Stimulated activated naive CD8-positive, alpha-beta T cell treated with anti-CD3 and anti-CD28 coated beads, Interleukin-15, Interleukin-2, amounts not matched to agents 100 ng/mL and 50 ng/mL, for 24 hours (primary cell): ENCODE data around the gene MFSD2A.
A peak's percentile ranks its signal among the peaks of the same experiment; 100 is the strongest.
"Not testable (repeated sequence)": the region's sequence is repeated elsewhere in the genome, so short reads cannot be mapped to it uniquely, and the experiment has no call there.

Experiments used
- H3K27ac Mint-ChIP-seq: one replicate; pipeline ENCODE4 v1.8.0; 2021; ENCODE audit warnings: mild to moderate bottlenecking, mixed read lengths
- H3K27me3 Mint-ChIP-seq: one replicate; pipeline ENCODE4 v1.8.0; 2021; ENCODE audit warnings: mixed read lengths
- H3K36me3 Mint-ChIP-seq: one replicate; pipeline ENCODE4 v1.8.0; 2021; ENCODE audit warnings: low read depth, mixed read lengths
- H3K4me1 Mint-ChIP-seq: one replicate; pipeline ENCODE4 v1.8.0; 2021; ENCODE audit warnings: low read depth, mixed read lengths
- H3K4me3 Mint-ChIP-seq: one replicate; pipeline ENCODE4 v1.8.0; 2021; ENCODE audit warnings: mild to moderate bottlenecking, mixed read lengths
- H3K9me3 Mint-ChIP-seq: one replicate; pipeline ENCODE4 v1.8.0; 2021; ENCODE audit warnings: mixed read lengths

MFSD2A gene

DNA sequence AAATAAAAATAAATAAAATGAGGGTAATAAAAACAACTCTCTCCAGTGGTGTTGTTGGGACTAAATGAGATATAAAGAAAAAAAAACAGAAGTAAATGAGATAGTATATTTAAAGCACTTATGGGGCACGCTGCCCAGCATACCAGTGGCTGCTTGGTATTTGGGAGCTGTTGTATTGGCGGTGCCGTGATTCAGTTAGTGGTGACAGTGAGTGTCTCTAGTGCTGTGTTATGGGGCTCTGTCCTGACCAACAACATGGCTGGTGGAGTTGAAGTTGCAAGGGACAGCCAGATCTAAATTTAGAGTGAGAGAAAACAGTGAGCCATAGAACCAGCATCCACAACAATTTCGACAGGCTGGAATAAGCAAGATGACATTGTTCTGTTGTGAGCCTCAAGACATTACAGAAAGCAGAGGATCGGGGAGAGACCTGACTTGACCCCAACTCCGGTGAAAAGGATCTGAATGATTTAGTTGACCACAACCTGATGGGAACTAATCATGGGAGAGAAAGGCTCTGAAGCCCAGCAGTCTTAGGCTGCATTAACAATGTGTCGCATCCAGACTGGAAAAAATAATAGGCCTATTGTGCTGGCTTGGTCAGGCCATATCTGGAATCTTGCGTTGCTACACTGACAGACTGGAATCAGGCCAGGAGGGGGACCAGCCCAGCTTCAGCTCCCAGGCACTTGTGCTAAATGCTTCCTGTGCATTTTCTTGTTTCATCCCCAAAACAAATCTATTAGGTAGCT, 2.4 kb upstream of the MFSD2A start:
- Mint-ChIP-seq H3K36me3 (peaks cover 14% of the 10 kb centered on the region), H3K27ac (no peak overlapping the region)

DNA sequence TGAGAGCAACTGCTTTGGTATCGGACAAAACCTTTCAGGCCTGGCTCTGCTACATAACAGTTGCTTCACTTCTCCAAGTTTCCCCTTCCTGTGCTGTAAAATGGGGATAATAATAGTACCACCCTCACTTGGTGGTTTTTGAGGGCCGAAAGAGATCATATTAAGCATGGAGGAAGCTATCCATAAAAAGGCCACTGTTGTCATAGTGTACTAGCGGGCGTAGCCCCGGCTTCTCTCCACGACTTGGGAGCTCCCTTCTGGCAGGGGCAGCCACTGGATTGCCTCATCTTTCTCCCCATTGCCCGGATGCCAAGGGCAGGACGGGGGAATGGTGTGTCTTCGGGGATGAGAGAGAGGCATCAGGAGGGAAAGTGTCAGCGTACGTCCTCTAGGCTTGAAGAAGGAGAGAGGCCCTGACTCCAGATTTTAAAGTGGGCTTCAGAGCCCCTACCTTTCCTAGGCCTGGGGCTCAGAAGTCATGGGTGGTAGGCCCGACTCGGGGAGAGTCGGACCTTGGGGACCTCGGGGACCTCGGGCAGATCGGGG, 548 bp upstream of the MFSD2A start:
- Mint-ChIP-seq H3K27me3 (no peaks in the 10 kb centered on the region), H3K36me3 (peaks cover 28% of the 10 kb centered on the region), H3K27ac (peak overlapping the region; percentile 90), H3K4me1 (peaks cover 43% of the 10 kb centered on the region), H3K4me3 (peak overlapping the region; percentile 93), H3K9me3 (no peaks in the 10 kb centered on the region)

More for the DNA sequence above, 2.4 kb upstream of the MFSD2A start:
- Mint-ChIP-seq H3K27me3 (no peaks in the 10 kb centered on the region), H3K4me3 (no peak overlapping the region), H3K9me3 (no peaks in the 10 kb centered on the region), H3K4me1 (peaks cover 41% of the 10 kb centered on the region)

DNA sequence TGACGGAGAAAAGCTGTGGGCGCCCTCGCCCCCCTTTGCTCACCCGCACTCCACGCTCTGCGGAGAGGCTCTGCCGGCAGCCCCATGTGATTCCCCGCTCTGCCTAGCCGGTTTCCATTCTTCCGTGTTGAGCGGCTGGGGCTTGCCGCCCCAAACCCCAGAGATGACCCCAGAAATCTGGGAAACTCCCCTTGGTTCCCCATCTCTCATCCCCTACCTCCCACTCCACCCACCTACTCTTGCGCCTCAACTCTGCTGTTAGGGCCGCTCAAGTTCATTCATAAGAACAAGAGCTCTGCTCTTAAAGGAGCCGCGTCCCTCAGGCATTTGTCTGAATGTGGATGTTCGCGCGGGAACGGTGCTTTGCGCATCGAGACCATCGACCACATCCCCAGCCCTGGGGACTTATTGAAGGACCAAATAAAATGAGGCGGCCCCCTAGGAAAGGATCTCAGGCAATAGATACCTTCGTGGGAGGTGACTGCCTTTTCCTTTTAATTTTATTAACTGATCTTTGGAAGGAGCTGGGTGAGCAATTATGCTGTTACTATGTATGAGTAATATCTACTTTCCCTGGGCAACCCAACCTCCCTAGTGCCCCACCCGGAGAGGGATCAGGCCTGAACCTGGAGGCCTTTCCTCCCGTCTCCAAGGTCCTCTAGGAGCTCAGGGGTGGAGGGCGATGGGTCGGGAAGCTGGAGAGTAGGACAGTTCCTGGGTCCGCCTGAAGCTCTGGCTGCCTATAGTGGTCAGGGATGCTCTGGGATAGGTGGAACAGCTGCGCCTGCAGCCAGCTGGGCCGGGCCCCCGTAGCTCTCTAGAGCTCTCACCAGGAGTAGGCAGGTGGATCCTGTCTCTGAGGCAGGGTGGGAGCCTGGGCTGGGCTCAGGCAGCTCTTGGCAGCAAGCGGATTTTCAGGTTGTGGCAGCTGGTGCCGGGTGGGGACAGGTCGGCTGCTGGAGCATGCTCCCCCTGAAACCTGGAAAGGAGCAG, 898 bp downstream of the MFSD2A start:
- Mint-ChIP-seq H3K36me3 (peaks cover 38% of the 10 kb centered on the region), H3K4me3 (peak overlapping the region; percentile 93), H3K27ac (peak overlapping the region; percentile 90), H3K9me3 (no peaks in the 10 kb centered on the region), H3K27me3 (no peaks in the 10 kb centered on the region), H3K4me1 (peaks cover 50% of the 10 kb centered on the region)

DNA sequence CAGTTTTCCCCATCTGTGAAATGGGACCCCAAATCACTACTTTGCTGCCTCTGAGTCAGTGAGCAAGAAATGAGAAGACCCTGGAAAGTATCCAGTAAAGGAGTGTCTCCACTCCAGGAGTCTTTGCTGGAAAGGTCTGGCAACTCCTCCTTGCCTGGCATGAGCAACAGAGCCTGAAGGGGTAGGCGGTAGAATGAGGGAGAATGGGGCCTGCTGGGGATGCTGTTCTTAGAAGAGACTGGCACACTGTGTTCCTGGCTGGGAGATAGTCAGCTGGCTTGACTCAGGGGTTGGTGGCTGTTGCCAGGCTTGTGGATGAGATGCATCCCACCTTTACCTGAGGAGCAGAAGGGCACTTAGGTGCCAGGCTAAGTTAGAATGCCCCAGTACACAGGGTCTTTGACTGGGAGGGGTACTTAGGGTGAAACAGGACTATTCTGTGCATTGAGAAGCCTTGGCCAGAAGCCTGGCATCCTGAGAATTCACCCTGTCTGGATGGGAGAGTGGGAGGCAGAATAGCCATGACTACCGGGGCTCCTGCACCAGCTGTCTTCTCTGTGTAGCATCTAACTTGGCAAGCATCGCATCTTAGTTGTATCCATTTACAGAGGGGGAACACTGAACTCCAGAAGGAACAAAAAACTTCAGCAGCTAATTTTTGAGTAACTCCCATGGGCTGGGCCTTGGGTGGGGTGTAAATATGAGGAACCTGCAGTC, 2.5 kb downstream of the MFSD2A start:
- Mint-ChIP-seq H3K4me1 (peaks cover 52% of the 10 kb centered on the region), H3K4me3 (peak overlapping the region; percentile 93), H3K9me3 (no peaks in the 10 kb centered on the region)

DNA sequence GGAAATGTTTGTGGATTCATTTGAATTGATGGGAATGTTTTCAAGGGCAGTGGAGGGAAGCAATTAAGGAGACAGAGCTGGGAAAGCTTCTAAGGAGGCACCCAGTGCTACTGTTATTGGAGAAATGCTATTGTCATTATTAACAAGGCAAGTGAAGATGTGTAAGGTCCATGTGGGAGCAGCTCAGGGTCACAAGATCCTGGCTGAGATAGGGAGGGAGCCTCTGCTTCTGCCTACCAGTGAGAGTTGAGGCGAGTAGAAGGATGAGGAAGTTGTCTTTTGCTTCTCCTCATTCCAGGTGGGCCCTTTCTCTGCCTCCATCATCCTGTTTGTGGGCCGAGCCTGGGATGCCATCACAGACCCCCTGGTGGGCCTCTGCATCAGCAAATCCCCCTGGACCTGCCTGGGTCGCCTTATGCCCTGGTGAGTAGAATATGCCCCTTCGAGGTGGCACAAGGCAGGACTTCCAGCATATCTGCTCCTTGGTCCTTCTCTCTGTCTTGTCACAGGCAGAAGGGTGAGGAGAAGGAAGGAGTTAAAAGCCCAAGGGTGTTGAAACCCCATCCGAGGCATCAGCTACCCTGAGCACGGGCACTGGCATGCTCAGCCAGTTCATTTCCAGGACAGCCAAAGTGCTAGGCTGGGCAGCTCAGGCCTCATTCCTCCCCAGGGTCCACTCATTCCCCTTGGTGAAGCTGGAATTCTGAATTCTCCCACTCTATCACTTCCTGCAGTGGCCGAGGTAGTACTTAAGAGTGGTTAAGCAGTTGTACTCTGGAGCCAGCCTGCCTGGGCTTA, 3.7 kb downstream of the MFSD2A start:
- H3K4me1 Mint-ChIP-seq: peaks cover 50% of the 10 kb centered on the region
- no peak overlapping the region for H3K27ac Mint-ChIP-seq
- H3K27me3 Mint-ChIP-seq: no peaks in the 10 kb centered on the region
- H3K9me3 Mint-ChIP-seq: no peaks in the 10 kb centered on the region
- H3K4me3 Mint-ChIP-seq: no peak overlapping the region
- H3K36me3 Mint-ChIP-seq: peaks cover 57% of the 10 kb centered on the region

More for the DNA sequence above, 2.5 kb downstream of the MFSD2A start:
- Mint-ChIP-seq H3K27ac (no peak overlapping the region), H3K36me3 (peaks cover 50% of the 10 kb centered on the region), H3K27me3 (no peaks in the 10 kb centered on the region)

DNA sequence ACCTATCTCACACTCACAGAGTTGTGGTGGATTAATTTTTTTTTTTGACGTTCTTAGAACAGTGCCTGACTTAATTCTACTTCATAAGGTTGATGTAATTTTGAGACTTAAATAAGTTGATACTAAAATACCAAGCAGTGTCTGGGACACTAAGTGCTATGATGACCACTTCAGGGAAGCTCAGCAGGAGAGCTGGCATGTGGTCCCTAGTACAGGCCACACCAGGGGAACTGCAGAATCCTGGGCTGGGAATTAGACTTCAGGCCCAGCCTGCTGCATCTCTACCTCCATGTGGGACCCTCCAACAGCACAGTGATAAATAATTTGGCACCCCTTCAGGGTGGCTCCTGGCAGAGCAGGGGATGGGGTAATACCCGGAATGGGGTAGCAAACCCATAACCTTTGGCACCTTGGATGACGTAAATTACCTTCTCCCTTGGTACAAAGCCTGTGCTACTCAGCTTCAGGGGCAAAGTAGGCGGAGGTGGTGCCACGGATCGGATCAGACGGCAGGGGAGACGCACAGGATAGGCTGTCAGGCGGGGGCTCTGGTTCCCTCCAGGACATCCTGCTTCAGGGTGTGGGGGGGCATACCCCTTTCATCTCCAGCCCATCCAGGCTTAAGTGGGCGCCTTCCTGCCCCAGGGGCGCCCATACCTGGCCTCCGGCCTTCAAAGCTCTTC, 4.8 kb downstream of the MFSD2A start:
- peaks cover 38% of the 10 kb centered on the region for H3K4me1 Mint-ChIP-seq
- H3K27ac Mint-ChIP-seq: peak overlapping the region; percentile 67
- H3K4me3 Mint-ChIP-seq: no peak overlapping the region
- peaks cover 68% of the 10 kb centered on the region for H3K36me3 Mint-ChIP-seq
- no peaks in the 10 kb centered on the region for H3K9me3 Mint-ChIP-seq
- H3K27me3 Mint-ChIP-seq: no peaks in the 10 kb centered on the region

DNA sequence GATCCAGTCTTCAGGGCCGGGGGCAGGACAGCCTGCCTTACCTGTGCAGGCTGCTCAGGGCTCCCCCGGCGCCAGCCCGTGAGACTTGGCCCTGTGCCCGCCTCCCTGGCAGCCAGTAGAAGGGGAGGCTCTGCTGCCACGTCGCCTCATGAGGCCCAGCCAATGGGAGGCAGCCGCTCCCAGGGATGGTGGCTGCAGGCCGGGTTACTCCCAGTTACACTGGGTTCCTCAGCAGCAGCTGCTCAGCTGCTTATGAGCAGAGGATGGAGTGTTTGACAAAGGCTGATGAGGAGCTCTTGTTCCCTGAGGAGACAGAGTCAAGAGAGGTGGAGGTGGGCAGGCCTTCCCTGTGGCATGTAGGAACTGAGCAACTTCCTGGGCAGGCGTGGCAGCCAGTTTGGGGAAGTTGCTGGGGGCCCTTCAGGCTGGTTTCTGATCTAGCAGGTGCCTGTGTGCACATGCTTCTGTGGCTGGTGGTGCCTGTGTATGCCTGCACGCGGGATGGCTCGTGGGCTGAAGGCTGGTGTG, 5.5 kb downstream of the MFSD2A start:
- H3K9me3 Mint-ChIP-seq: no peaks in the 10 kb centered on the region
- peak overlapping the region; percentile 48 for H3K4me3 Mint-ChIP-seq
- peaks cover 34% of the 10 kb centered on the region for H3K4me1 Mint-ChIP-seq
- peak overlapping the region; percentile 49 for H3K27ac Mint-ChIP-seq
- peaks cover 75% of the 10 kb centered on the region for H3K36me3 Mint-ChIP-seq
- no peaks in the 10 kb centered on the region for H3K27me3 Mint-ChIP-seq

DNA sequence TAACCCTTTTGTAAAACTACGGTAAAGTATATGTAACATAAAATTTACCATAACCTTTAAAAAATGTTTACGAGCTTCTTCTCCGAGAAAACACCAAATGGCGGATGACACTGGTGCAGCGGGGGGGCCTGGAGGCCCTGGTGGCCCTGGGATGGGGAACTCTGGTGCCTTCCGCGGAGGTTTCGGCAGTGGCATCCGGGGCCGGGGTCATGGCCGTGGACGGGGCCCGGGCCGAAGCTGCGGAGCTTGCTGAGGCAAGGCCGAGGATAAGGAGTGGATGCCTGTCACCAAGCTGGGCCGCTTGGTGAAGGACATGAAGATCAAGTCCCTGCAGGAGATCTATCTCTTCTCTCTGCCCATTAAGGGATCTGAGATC, 7.5 kb downstream of the MFSD2A start:
- no peak overlapping the region for H3K4me3 Mint-ChIP-seq
- H3K27ac Mint-ChIP-seq: no peak overlapping the region
- H3K4me1 Mint-ChIP-seq: peaks cover 16% of the 10 kb centered on the region
- no peaks in the 10 kb centered on the region for H3K27me3 Mint-ChIP-seq
- H3K9me3 Mint-ChIP-seq: no peaks in the 10 kb centered on the region
- peaks cover 76% of the 10 kb centered on the region for H3K36me3 Mint-ChIP-seq

DNA sequence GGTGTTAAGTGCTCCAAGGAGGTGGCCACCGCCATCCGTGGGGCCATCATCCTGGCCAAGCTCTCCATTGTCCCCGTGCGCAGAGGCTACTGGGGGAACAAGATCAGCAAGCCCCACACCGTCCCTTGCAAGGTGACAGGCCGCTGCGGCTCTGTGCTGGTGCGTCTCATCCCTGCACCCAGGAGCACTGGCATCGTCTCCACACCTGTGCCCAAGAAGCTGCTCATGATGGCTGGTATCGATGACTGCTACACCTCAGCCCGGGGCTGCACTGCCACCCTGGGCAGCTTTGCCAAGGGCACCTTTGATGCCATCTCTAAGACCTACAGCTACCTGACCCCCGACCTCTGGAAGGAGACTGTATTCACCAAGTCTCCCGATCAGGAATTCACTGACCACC, 8.0 kb downstream of the MFSD2A start:
- not testable (repeated sequence) for H3K9me3 Mint-ChIP-seq, H3K27ac Mint-ChIP-seq, H3K27me3 Mint-ChIP-seq, H3K4me3 Mint-ChIP-seq
- Mint-ChIP-seq H3K36me3 (peaks cover 77% of the 10 kb centered on the region), H3K4me1 (peaks cover 15% of the 10 kb centered on the region)

DNA sequence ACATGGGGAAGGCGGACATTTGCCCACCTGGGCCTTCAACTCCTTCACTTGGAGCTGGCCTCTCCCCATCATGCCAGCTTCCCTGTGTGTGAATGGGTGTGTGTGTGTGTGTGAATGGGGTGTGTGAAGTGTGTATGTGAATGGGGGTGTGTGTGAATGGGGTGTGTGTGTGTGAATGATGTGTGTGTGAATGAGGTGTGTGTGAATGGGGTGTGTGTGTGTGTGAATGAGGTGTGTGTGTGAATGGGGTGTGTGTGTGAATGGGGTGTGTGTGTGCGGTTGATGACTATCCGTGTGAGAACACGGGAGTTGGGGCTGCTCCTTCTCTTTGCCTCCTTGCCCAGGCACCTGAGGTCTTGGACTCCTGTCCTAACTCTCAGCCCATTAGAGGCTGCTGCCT, 9.6 kb downstream of the MFSD2A start:
- peaks cover 11% of the 10 kb centered on the region for H3K4me1 Mint-ChIP-seq
- H3K27ac Mint-ChIP-seq: no peak overlapping the region
- H3K36me3 Mint-ChIP-seq: peaks cover 76% of the 10 kb centered on the region
- no peaks in the 10 kb centered on the region for H3K9me3 Mint-ChIP-seq
- H3K4me3 Mint-ChIP-seq: no peak overlapping the region
- no peaks in the 10 kb centered on the region for H3K27me3 Mint-ChIP-seq

DNA sequence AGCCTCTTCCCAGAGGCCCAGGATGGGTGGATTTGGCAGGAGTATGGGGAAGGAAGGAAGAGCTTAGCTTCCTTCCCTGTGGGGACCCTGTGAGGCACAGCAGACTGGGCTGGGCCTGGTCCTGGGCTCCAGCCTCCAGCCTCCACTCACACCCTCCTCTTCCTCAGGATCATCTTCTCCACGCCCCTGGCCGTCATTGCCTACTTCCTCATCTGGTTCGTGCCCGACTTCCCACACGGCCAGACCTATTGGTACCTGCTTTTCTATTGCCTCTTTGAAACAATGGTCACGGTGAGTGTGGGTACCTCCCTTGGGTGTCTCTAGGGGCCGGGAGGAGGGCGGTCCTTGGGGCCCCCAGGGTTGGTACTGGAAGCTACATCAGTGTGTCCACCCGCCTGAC, 10.1 kb downstream of the MFSD2A start:
- H3K27me3 Mint-ChIP-seq: no peaks in the 10 kb centered on the region
- peaks cover 7% of the 10 kb centered on the region for H3K4me1 Mint-ChIP-seq
- H3K27ac Mint-ChIP-seq: no peak overlapping the region
- H3K36me3 Mint-ChIP-seq: peaks cover 73% of the 10 kb centered on the region
- H3K4me3 Mint-ChIP-seq: no peak overlapping the region
- H3K9me3 Mint-ChIP-seq: no peaks in the 10 kb centered on the region

DNA sequence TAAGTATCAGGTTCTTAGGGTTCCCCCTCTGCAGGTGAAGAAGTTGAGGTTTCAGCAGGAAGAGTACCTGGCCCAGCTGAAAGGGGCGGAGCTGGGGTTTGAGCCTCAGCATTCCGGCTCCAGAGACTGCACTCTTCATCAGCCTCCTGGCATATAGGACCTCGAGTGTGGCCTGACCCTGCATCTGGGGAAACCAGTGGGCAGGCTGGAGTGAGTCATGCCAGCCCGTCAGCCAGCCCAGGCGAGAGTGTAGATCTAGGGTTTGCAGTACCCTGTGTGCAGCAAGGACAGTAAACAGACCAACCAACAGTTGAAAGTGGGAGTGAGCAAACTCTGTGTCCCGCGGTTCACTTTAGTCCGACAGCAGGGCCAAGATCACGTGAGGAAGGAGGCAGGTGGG, 14.1 kb downstream of the MFSD2A start:
- Mint-ChIP-seq H3K4me1 (peaks cover 5% of the 10 kb centered on the region), H3K27ac (no peak overlapping the region), H3K36me3 (peaks cover 54% of the 10 kb centered on the region)

DNA sequence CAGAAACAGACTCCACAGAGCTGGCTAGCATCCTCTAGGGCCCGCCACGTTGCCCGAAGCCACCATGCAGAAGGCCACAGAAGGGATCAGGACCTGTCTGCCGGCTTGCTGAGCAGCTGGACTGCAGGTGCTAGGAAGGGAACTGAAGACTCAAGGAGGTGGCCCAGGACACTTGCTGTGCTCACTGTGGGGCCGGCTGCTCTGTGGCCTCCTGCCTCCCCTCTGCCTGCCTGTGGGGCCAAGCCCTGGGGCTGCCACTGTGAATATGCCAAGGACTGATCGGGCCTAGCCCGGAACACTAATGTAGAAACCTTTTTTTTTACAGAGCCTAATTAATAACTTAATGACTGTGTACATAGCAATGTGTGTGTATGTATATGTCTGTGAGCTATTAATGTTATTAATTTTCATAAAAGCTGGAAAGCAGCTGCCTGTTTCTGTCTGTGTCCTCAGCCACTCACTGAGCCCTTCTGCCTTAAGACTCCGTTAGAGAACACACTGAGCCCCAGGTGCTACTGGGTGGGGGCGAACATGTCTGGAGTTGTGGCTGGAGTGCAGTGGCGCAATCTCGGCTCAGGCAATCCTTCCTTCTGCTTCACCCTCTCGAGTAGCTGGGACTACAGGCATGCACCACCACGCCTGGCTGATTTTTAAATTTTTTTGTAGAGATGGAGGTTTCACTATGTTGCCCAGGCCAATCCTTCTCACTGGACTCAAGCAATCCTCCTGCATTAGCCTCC, 14.8 kb downstream of the MFSD2A start:
- Mint-ChIP-seq H3K4me3 (no peak overlapping the region), H3K27ac (no peak overlapping the region), H3K4me1 (peaks cover 5% of the 10 kb centered on the region)

More for the DNA sequence above, 14.1 kb downstream of the MFSD2A start:
- no peaks in the 10 kb centered on the region for H3K27me3 Mint-ChIP-seq
- H3K4me3 Mint-ChIP-seq: no peak overlapping the region
- no peaks in the 10 kb centered on the region for H3K9me3 Mint-ChIP-seq

More for the DNA sequence above, 14.8 kb downstream of the MFSD2A start:
- Mint-ChIP-seq H3K36me3 (peaks cover 47% of the 10 kb centered on the region), H3K27me3 (no peaks in the 10 kb centered on the region), H3K9me3 (no peaks in the 10 kb centered on the region)
